ENCODE data around the gene APBA2.

The APBA2 gene

DNA sequence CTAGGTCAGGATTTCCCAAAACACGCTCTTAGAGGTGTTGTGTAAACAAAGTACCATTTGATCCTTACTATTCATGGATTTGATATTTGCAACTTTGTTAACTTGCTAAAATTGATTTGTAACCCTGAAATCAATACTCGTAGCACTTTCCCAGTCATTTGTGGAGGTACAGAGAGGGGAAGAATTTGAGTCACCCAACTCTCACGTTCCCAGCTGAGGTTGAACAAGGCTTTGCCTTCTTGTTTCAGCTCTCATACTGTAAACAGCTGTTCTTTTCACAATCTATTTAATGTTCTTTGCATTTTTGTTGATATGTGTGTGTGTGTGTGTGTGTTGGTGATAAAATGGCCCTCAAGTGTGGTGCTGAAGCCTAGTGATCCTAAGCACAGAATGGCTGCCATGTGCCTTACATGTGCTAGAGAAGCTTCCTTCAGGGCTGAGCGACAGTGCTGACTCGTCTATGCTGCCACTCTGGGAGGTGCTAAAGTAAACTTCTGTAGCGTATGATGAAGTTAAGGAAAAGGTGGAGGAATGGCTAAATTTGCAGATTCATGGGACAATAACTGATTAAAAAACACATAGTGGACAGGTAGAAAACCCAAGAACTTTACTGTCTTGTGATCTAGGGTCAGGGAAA, 173.2 kb downstream of the APBA2 start:
- DNase-seq (ENCODE audit: low read depth in 2 of 2) = no peak

DNA sequence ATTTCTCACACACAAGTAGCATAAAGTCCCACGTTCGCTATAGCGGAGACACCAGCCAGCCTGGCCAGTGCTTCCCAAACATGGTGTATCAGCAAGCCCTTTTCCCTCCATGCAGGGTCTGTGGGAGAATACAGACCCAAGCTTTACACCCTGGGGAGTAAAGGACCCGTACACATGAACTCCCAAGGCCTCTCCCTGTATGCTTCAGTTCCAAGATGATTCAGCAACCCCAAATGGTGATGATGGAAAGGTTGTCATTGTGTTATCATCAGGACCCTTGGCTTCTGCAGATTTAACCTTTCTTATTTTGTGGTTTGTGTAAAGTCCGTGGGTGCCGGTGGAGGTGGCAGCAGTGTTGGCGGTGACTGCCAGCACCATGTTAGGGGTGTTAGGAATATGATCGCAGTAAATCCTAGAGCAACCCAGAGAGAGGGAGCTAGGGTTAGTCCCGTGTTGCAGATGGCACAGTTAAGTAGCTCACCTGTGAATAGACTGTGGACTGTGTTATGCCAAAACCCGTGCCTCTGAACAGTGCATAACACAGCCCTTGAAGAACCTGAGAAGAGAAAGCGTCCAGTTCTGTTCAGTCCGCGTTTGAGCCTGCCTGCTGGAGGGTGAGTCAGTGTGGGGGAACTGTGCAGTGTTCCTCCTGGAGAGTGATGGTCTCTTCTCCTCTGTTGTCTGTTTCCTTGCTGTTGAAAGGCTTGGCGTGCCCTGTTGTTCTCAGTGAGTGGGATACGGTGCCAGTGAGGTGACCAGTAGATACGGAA, 174.3 kb downstream of the APBA2 start:
- DNase-seq (ENCODE audit: low read depth in 2 of 2) = no peak

DNA sequence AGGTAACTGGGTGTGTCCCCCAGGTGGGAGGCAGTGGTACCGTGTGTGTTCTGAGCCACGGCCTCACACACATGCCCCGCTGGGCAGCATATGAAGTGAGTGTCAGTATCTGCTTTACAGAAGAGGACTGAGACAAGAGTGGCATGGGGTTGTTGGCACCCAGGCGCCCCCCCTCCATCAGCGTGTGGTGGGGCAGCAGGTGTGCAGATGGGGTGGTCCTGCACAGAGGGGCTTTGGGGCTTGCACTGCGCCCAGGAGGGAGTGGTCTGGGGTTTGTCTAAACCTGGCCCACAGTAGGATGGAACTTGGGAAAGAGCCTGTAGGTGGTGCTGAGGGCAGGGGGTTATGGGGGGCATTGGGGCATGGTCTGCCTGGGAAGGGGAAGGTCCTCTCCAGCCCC, 176.0 kb downstream of the APBA2 start:
- no peak for DNase-seq (ENCODE audit: low read depth in 2 of 2)

DNA sequence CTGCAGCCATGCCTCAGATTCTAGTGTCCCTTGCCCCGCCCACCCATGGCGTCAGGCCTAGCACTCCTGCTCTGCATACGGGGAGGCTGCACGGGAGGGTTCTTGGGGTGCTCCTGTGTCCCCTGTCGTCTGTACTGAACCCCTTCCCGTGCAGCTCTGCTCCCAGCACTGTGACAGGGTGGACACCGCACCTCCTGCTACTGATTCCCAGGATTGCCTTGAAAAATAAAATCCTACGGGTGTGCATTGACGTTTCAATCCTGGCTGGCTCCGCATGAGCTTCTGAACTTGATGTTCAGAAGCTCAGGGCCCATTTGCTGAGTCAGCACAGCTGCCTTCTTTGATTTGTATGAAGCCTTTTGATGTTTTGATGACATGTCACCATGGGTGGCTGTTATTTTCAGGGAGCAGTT, 176.4 kb downstream of the APBA2 start:
- no peak for DNase-seq (ENCODE audit: low read depth in 2 of 2)

DNA sequence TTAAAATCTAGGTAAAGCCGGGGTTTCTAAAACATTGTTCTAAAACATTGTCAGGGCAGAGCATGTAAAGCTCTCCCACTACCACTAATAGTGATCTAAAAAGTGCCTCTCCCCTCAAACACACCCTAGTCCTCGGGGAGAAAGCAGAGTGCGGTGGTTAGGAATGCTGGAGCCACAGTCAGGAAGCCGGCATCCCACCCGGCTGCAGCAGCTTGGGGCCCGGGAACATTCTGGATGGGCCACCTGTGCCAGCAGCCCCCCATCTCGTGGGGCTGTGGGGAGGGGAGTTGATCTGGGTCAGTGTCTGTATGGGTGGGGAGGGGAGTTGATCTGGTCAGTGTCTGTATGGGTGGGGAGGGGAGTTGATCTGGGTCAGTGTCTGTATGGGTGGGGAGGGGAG, 176.9 kb downstream of the APBA2 start:
- DNase-seq (ENCODE audit: low read depth in 2 of 2) = no peak

DNA sequence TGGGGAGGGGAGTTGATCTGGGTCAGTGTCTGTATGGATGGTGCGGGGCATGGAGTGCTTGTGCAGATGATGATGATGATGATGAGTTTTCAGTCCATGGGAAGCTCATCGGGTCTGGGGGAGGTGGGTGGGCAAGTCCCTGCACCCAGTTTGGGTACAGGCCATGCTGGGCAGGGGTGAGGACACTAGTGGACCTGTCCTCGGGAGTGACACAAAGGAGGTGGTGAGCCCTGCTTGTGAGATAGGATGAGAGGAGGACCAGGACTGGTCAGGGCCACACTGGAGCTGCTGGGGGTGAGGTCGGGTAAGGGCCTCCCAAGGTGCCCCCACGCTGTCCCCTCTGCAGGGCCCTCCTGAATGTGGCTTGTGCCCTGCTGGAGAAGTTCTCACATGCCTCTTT, 177.9 kb downstream of the APBA2 start:
- no peak for DNase-seq (ENCODE audit: low read depth in 2 of 2)

DNA sequence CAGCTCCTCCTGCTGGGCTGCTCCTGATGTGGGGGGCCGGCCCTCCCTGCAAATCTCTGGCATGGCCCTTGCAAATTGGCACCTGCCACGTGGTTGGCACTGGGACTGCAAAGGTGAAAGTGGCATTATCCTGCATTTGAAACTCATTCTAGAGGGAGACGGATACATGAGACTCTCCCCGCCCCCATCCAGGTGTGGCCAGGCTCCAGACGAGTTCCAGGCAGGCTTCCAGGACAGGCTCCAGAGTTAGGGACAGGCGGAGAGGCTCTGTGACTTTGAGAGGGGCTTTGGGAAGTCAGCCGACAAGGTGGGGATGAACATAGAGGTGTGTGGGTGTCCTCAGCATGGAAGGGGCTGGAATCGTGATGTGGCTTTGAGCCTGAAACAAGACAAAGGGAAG, 178.5 kb downstream of the APBA2 start:
- DNase-seq (ENCODE audit: low read depth in 2 of 2) = no peak

DNA sequence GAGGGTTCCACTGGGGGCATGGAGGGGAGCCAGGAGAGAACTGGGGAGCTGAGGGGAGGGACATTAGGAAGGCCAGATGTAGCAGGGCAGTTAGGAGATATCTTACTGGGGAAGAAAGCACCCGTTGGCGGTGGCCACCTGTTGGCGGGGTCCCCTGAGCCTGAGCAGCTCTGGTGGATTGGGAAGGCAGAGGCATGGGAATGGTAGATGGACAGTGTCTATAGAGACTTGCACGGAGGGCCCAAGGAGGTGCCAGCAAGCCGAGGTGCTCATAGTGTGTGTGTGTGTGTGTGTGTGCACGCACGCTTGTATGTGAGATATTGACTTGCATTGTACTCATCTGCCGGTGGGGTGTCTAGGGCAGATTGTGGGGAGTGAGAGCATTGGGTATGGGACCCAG, 179.0 kb downstream of the APBA2 start:
- no peak for DNase-seq (ENCODE audit: low read depth in 2 of 2)

DNA sequence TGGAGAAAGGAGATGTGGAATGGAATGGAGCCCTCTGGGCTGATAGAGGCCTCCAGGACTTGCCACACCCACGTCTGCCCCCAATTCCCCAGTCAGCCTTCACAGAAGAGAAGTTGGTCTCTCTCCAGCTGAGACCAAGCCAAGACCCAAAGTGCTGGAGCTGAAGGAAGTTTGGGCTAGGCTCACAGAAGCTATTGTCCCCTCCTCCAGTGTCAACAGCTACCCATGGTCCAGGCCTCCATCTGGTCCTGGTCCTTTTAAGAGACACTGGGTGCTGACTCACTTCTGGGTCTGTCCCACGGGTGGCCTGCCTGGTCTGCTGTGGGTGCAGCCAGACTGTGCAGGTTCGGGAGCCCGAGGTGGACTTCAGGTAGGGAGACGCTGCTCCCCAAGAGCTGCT, 179.8 kb downstream of the APBA2 start:
- no peak for DNase-seq (ENCODE audit: low read depth in 2 of 2)

DNA sequence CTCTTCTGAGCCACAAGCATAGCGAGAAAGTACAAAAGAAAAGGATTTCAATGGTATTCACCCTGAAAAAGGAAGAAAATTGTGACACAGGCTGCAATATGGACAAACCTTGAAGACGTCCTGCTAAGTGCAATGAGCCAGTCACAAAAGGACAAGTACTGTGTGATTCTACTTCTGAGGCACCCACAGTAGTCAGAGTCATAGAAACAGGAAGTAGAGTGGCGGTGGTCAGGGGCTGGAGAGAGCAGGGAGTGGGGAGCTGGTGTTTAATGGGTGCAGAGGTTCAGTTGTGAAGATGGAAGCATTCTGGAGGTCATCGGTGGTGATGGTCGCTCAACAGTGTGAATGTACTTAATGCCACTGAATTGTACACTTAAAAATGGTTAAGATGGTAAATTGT, 180.5 kb downstream of the APBA2 start:
- DNase-seq (ENCODE audit: low read depth in 2 of 2) = no peak

DNA sequence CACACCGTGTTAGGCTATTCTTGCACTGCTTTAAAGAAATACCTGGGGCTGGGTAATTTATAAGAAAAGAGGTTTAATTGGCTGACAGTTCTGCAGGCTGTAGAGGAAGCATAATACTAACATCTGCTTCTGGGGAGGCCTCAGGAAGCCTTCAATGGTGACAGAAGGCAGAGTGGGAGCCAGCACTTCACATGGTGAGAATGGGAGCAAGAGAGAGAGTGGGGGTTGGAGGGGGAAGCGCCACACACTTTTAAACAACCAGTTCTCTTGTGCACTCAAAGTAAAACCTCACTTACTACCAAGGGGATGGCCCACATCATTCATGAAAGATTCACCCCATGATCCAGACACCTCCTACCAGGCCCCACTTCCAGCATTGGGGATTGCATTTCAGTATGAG, 181.1 kb downstream of the APBA2 start:
- no peak for DNase-seq (ENCODE audit: low read depth in 2 of 2)

DNA sequence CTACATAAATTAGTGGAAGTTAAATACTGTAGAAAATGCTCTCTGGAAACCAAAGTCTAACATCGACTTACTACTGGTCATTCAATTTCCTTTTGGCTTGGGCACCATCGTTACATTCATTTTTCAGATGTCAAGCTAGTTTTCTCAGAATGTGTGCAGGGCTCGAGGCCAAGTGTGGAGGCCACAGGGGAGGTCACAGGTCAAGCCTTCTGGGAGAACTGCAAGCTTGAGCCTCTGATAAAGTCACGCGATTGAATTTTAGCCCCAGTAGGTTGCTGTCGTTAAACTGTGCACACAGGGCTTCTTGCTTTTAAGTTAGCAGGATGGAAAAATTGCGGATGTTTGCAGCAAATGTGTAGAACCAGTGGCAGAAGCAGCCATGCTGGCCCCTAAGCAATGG, 182.2 kb downstream of the APBA2 start:
- no peak for DNase-seq (ENCODE audit: low read depth in 2 of 2)

DNA sequence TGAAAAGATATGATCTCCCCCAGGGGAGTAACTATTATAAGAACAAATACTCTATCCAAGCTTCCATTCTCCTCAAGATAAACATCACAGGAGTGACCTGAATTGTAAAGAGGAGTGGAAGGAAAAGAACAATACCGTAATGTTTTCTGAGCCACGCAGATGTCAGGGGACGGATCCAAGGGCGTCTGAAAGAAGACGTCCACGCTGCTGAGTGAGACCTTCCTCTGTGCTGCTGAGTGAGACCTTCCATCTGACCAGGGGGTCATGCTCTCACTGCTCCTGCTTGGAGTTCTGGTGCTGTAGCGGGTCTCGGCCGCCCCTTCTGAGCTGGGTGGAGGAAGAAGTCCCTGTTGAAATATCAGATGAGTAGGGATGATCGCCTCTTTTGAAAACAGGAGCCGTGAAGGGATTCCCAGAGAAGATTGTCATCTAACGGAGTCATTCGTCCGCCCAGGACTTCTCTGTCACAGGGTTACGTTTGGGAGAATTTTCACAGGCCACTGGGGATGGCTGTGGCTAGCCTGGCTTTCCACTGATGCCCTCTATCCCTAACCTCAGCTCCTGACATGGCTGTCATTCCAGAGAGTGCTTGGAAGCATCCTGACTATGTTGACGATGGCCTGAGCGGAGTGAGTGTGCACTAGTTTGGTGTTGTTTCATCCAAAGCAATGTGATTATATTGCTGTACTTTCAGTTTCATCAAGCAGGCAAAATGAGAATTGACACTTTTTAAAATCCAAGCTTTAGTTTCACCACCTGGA, 184.9 kb downstream of the APBA2 start:
- no peak for DNase-seq (ENCODE audit: low read depth in 2 of 2)

DNA sequence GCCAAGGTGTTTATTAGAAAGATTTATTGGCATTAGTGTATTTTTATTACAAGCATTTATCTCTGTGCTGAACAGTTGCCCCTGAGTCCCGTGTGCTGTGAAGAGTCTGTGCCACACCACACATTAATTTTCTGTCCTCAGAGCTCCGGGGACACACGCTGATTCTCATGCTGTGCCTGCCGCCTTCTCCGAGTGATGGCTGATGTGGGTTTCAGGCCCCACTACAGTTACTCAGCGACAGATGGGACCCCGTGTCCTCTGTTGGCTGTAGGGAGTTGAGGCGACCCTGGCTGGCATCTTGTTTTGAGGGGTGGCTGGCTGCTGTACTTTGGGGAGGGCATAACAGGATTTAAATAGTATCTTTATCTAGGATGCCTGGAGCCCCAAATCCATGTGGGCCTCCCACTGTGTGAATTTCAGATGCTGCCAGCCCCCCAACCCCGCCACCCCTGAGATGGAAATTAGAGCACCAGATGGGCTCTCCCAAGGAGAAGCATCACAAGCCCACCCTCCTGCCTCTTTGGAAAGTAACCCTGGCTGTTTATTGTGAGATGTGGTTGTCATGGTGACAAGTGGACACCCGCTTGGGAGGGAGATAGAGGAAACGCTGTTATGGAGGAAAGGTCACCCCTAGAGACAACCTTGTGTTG, 185.6 kb downstream of the APBA2 start:
- DNase-seq (ENCODE audit: low read depth in 2 of 2) = no peak

DNA sequence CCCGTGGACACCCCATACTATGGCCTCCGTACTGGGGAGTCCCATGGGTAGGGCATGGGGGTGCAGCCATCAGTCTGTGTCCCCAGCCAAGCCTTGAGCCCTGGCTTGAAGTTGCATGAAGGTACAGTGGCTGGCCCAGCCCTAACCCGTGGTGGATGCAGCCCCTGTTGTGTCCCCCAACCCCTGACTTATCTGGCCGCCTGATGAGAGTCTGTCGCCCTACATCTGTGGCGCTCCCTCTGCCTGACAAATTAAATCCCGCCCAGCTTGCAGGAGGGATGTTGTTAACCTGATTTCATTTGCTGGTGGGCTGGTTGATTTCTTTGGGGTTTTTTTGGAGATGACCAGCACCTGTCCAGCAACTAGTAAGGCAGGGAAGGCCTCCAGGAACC, 186.1 kb downstream of the APBA2 start:
- DNase-seq (ENCODE audit: low read depth in 2 of 2) = no peak

DNA sequence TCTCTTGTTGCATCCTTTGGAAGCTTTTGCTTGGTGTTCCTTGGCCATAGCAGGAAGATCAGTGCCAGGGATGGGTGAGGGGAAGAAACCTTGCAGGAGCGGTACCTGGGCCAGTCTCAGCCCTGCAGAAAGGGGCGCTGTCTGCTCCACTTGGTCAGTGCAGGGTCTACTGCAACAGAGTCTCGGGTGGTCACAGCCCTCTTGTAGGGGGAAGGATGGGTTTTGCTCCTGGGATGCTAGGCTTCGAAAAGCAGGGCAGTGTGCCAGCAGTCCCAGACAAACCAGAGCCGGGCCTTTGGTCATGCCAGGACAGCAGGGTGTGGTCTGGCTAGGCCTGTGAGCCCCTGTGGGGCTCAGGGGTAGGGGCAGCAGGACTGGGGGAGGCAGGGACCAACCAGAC, 186.7 kb downstream of the APBA2 start:
- no peak for DNase-seq (ENCODE audit: low read depth in 2 of 2)

DNA sequence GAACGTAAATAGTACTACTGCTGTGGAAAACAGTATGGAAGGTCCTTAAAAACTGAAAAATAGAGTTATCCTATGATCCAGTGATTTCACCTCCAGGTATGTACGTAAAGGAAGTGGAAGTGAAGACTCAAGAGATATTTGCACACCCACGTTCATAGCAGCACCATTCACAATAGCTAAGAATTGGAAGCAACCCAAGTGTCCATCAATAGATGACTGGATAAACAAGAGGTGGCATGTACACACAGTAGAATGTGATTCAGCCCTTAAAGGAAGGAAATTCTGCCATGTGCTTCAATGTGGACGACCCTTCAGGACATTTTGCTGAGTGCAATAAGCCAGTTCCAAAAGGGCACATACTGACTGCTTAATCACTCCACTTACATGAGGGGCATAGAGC, 188.3 kb downstream of the APBA2 start:
- no peak for DNase-seq (ENCODE audit: low read depth in 2 of 2)

DNA sequence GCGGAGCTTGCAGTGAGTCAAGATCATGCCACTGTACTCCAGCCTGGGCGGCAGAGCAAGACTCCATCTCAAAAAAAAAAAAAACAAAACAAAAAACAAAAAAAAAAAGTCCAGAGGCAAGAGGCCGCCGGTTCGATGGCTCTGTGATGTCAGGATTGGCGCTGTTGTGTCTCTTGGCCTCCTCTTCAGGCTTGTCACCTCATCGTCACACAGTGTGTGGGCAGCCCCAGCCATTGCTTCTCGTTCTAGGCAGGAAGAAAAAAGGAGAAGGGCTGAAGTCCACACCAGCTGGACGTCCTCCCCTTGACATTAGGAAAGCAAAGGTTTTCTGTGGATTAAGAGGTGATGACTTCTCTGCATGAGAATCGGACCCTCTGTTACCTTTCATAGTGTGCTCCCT, 192.8 kb downstream of the APBA2 start:
- DNase-seq (ENCODE audit: low read depth in 2 of 2) = no peak

DNA sequence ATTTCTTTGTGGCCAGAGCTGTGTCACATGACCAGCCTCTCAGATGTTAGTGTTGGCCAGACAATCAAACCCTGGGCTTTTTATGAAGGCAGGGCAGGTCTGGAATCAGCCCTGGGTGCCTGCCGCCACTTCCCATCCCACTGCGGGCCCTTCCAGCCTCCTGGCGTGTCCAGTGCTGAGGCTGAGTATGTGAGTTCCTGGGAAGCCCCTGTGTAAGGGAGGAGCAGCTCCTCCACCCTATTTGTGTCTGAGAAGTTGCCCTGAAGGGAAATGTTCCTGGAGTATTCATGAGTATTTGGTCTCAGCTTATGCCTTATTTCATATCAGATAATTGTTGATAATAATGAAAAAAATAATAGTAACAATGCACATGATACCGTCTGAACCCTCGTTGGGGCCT, 193.7 kb downstream of the APBA2 start:
- no peak for DNase-seq (ENCODE audit: low read depth in 2 of 2)

DNA sequence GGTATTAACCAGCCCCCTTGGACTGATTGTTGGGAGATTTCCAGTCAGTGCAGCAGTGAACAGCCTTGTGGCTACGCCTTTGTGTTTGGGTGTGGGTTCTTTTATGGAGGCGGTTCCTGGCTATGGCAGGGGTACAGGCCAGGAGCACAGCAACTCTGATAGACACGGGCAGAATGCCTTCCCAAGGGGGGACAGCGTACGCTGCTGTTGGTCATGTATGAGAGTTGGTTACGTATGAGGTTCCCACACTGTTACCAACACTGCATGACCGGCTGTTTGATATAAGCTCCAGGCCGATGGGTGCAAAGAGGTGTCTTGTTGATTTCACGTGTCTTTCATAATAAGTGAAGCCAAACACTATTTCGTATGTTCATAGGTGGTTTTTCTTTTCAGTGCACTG, 196.0 kb downstream of the APBA2 start:
- DNase-seq (ENCODE audit: low read depth in 2 of 2) = no peak

DNA sequence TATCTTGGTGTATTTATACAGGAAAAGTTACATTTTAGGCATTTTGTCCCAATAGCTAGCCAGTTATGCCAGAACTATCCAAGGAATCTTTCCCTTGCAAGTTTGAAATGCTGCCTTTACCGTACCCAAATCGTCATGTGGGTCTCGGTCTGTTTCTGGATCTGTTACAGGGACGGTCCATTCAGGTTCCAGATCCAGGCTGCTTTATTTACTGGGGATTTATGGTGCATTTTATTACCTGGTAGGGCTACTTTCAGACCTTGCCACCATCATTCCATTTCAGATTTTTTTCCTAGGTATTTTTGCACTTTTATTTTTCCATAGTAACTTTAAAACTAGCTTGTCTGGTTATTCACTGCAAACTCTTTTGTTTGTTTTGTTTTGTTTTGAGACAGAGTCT, 197.4 kb downstream of the APBA2 start:
- no peak for DNase-seq (ENCODE audit: low read depth in 2 of 2)

DNA sequence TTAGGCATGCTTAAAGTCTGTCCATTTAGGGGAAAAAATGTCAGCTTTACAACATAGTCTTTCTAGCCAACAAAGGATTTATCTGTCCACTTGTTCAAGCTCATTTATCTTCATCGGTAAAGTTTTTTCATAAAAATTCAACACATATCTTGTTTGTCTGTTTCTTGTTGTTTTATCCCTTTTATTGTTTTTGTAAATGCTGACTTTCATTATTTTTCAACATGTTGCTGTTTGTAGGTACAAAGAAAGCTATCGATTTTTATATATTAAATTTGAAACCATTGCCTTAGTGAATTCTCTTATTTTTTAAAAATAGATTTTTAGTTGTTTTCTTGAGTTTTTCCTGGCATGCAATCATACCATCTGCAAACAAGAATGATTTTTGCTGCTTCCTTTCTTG, 198.1 kb downstream of the APBA2 start:
- DNase-seq (ENCODE audit: low read depth in 2 of 2) = no peak

DNA sequence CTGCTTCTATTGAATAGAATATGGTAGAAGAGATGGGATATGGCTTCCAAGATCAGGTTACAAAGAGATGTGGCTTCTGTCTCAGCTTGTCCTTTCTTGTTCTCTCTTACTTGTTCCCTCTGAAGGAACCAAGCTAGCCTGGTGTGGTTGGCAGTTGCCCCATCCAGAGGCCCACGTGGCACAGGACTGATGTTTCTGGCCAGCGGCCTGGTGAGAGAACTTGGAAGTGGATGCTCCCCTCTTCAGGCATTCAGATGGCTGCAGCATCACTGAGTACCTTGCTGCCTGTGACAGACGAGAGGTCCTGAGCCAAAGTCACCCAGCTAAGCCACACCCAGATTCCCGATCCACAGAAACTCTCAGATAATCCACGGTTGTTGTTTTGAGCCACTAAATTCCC, 200.2 kb downstream of the APBA2 start:
- DNase-seq (ENCODE audit: low read depth in 2 of 2) = no peak

All from activated CD8-positive, alpha-beta memory T cell treated with anti-CD3 and anti-CD28 coated beads for 4 hours (primary cell).